Medulla oblongata (tissue), 1 donor: Measurements from ENCODE around the gene ARTN.

Experiments used
- DNase-seq: peaks from one replicate; pipeline ENCODE4 v3.0.0-alpha.2; 2015; ENCODE audit errors: extremely low spot score

Gene ARTN

DNA sequence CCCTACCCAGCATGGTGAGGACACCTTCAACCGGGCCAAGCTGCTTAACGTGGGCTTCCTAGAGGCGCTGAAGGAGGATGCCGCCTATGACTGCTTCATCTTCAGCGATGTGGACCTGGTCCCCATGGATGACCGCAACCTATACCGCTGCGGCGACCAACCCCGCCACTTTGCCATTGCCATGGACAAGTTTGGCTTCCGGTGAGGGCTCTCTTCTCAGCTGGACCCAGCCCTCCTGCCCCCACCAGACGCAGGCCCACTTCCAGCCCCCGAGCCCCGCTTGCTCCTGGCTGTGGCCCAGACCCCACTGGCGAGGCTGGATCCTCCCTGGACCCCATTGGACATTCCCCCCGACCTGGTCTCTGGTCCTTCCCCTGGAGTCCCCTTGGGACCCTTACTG is 51.3 kb downstream of the ARTN start:
- DNase-seq = no peak

DNA sequence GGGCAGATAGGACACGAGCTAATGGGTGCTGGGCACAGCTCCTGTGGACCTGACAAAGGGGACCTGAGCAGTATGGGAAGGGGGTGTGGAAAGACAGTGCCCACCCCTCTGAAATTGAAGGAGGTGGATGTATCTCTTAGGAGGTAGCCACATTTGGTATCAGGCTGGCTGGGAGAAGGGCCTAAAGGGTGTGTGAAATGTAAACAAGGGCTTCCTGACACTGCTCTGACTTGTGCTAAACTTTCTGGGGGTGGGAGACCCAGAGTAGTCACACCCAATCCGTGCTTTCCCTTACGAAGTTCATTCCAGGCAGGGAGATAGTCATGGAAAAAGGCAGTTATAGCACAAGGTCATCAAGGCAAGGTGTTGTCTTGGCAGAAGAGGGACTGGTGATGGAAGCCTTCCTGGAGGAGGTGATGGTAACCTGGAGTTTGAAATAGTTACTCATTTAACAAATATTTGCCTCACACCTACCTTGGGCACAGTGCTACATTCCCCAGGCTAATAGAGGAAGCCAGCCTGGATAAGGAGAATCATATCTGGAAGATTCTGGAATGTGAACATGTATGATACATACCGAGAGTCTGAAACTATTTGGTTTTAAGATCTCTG is 52.5 kb downstream of the ARTN start:
- DNase-seq = no peak

DNA sequence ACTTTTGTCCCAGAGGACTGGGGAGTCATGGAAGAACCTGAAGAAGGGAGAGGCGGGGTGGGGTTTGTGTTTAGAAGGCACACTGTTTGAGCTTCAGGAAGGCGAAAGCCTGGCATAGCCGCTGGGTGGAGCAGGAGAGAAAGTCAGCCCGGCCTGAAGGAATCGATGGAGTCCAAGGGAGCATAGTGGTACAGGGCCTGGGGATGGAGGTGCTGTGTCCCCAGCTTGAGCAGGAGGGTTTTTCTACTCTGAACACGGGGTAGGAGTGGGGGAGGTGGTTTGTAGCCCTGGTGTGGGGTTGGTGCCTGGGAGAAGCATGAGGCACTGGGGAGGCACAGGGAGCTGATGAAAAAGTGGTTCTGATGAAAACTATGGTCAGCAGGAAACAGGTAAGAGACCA is 53.1 kb downstream of the ARTN start:
- no peak for DNase-seq
